HepG2 (cell line): ENCODE results near the gene NPPB. TPM values are rescaled to one million over a fixed set of nuclear protein-coding genes. Genes with fewer than 3 reads are reported as not detected.
A peak's percentile ranks its signal among the peaks of the same experiment; 100 is the strongest.

Experiments
- ATF7-NPFF ChIP-seq: sonication (generic); formaldehyde crosslinking; IDR thresholded peaks from 2 replicates; pipeline ENCODE4 v1.8.1; 2023; ENCODE audit warnings: mild to moderate bottlenecking, low read depth, missing genetic modification reagents, moderate library complexity
- DMAP1 ChIP-seq: IDR thresholded peaks from 2 replicates; pipeline ENCODE4 v1.6.1; 2016
- DRAP1 ChIP-seq: IDR thresholded peaks from 2 replicates; pipeline ENCODE4 v1.6.1; 2016; ENCODE audit warnings: missing genetic modification reagents, missing compliant biosample characterization
- FLYWCH1 ChIP-seq: sonication (generic); formaldehyde crosslinking; IDR thresholded peaks from 2 replicates; pipeline ENCODE4 v1.8.1; 2023; ENCODE audit warnings: mild to moderate bottlenecking, missing genetic modification reagents
- GFI1 ChIP-seq: sonication (generic); formaldehyde crosslinking; IDR thresholded peaks from 2 replicates; pipeline ENCODE4 v1.5.0; 2020; ENCODE audit warnings: missing genetic modification reagents, mild to moderate bottlenecking, borderline replicate concordance
- HINFP ChIP-seq: sonication (generic); formaldehyde crosslinking; IDR thresholded peaks from 2 replicates; pipeline ENCODE4 v1.4.0; 2020; ENCODE audit warnings: low read depth, mild to moderate bottlenecking, missing genetic modification reagents
- KAT2B ChIP-seq: fragments of 150-350 bp; IDR thresholded peaks from 2 replicates; pipeline ENCODE4 v1.6.1; 2014; ENCODE audit warnings: low read depth, low read length, borderline replicate concordance
- KDM5B ChIP-seq: sonication (generic); formaldehyde crosslinking; IDR thresholded peaks from 2 replicates; pipeline ENCODE4 v1.4.0; 2020; ENCODE audit warnings: missing genetic modification reagents, mild to moderate bottlenecking, borderline replicate concordance
- MEF2D ChIP-seq: sonication (generic); formaldehyde crosslinking; IDR thresholded peaks from 2 replicates; pipeline ENCODE4 v1.5.1; 2020; ENCODE audit warnings: mild to moderate bottlenecking, missing genetic modification reagents
- NCOR1 ChIP-seq: fragments of 200-600 bp; sonication (generic); IDR thresholded peaks from 2 replicates; pipeline ENCODE4 v1.7.0; 2017; ENCODE audit warnings: antibody characterized with exemption, low read length, borderline replicate concordance
- NFIB ChIP-seq: sonication (generic); formaldehyde crosslinking; IDR thresholded peaks from 2 replicates; pipeline ENCODE4 v1.9.0; 2021; ENCODE audit warnings: missing genetic modification reagents, mild to moderate bottlenecking, borderline replicate concordance
- POLR2AphosphoS5 ChIP-seq: IDR thresholded peaks from 2 replicates; pipeline ENCODE4 v1.6.1; 2012; ENCODE audit warnings: low read depth, low read length
- RAD21 ChIP-seq: fragments of 450-650 bp; formaldehyde crosslinking; IDR thresholded peaks from 2 replicates; pipeline ENCODE4 v1.5.0; 2020; ENCODE audit warnings: mild to moderate bottlenecking
- RERE ChIP-seq: IDR thresholded peaks from 2 replicates; pipeline ENCODE4 v1.6.1; 2016; ENCODE audit warnings: low read depth, missing genetic modification reagents, missing compliant biosample characterization
- TCF7L2 ChIP-seq: IDR thresholded peaks from 2 replicates; pipeline ENCODE4 v1.6.1; 2011; ENCODE audit warnings: mild to moderate bottlenecking, low read depth, low read length, moderate library complexity
- ZFP90 ChIP-seq: sonication (generic); formaldehyde crosslinking; IDR thresholded peaks from 2 replicates; pipeline ENCODE4 v1.8.0; 2022; ENCODE audit warnings: missing genetic modification reagents, mild to moderate bottlenecking, inconsistent platforms, borderline replicate concordance
- ZNF224 ChIP-seq: sonication (generic); formaldehyde crosslinking; IDR thresholded peaks from 2 replicates; pipeline ENCODE4 v1.5.0; 2020; ENCODE audit warnings: mild to moderate bottlenecking, missing genetic modification reagents
- ZNF263 ChIP-seq: sonication (generic); formaldehyde crosslinking; IDR thresholded peaks from 2 replicates; pipeline ENCODE4 v1.4.0; 2020; ENCODE audit warnings: missing genetic modification reagents
- ZNF367 ChIP-seq: sonication (generic); formaldehyde crosslinking; IDR thresholded peaks from 2 replicates; pipeline ENCODE4 v1.4.0; 2020; ENCODE audit warnings: missing genetic modification reagents, borderline replicate concordance
- ZNF569 ChIP-seq: sonication (generic); formaldehyde crosslinking; IDR thresholded peaks from 2 replicates; pipeline ENCODE4 v1.5.0; 2020; ENCODE audit warnings: mild to moderate bottlenecking, missing genetic modification reagents, moderate library complexity, borderline replicate concordance
- ZNF572 ChIP-seq: sonication (generic); formaldehyde crosslinking; IDR thresholded peaks from 2 replicates; pipeline ENCODE4 v1.5.1; 2020; ENCODE audit warnings: mild to moderate bottlenecking, missing genetic modification reagents
- ZNF713 ChIP-seq: sonication (generic); formaldehyde crosslinking; IDR thresholded peaks from 2 replicates; pipeline ENCODE4 v1.4.0; 2020; ENCODE audit warnings: mild to moderate bottlenecking, missing genetic modification reagents
- ZNF780A ChIP-seq: sonication (generic); formaldehyde crosslinking; IDR thresholded peaks from 2 replicates; pipeline ENCODE4 v1.8.0; 2022; ENCODE audit warnings: mild to moderate bottlenecking, missing genetic modification reagents, moderate library complexity
- polyA plus RNA-seq, 8 experiments: library from polyadenylated mRNA; depleted of rRNA in 3 of 8; stranded (reverse) in 7 of 8; unstranded in 1 of 8; fragments of >200 nt; fragmentation: Illumina TruSeq in 4 of 8; extraction: Trizol in 4 of 8; gene quantifications; 2 replicates each; pipeline versions ENCODE4 v1.2.1 to v1.2.3, GENCODE V29; 2011 to 2016; ENCODE audit warnings: low read depth in 4 of 8, missing spikeins in 1 of 8, mixed read lengths in 1 of 8; ENCODE audit not compliant: insufficient read depth in 1 of 8
- total RNA-seq, 5 experiments: library from RNA; depleted of rRNA; stranded (reverse); fragments of >200 nt; fragmentation: Illumina TruSeq; extraction: Trizol; gene quantifications; 2 replicates each; pipeline ENCODE4 v1.2.3, GENCODE V29; 2016; ENCODE audit warnings: low read depth in 1 of 5

NPPB gene
- total and polyA plus RNA-seq, 2 of the 13 experiments (the other 11 are each of a cell fraction or from before 2014, with no cell fraction given) = 1.9 TPM; not detected in 1

GRCh38 chr1:11858968-11859871 lies 475 bp upstream of the NPPB start (continued):
- peak; percentile 73 for TF ChIP-seq DRAP1 (CRISPR knock-in tag)
- peak; percentile 70; the same call in 1 of the 2 replicates for TF ChIP-seq RERE
- no peak for TF ChIP-seq ZNF569 (CRISPR knock-in tag)
- no peak for TF ChIP-seq KAT2B
- TF ChIP-seq ZNF367 (CRISPR knock-in tag) = peak; percentile 94; the same call in 1 of the 2 replicates
- no peak for TF ChIP-seq TCF7L2
- no peak for TF ChIP-seq POLR2AphosphoS5
- no peak for TF ChIP-seq ZFP90 (CRISPR knock-in tag)
- no peak for TF ChIP-seq ZNF224
- peak; percentile 86 for TF ChIP-seq ZNF263 (CRISPR knock-in tag)
- no peak for TF ChIP-seq ZNF572
- peak; percentile 58 for TF ChIP-seq RAD21 (CRISPR knock-in tag)
- no peak for TF ChIP-seq NFIB (CRISPR knock-in tag)
- peak; percentile 97 for TF ChIP-seq ZNF780A (CRISPR knock-in tag)
- peak; percentile 97 for TF ChIP-seq ATF7-NPFF (CRISPR knock-in tag)
- TF ChIP-seq GFI1 (CRISPR knock-in tag) = 0 out of 2 replicates have a peak, but pooled peaks have one; percentile 36
- no peak for TF ChIP-seq ZNF713 (CRISPR knock-in tag)
- peak; percentile 88; the same call in 1 of the 2 replicates for TF ChIP-seq HINFP (CRISPR knock-in tag)
- TF ChIP-seq KDM5B (CRISPR knock-in tag) = peak; percentile 91; the same call in 1 of the 2 replicates
- TF ChIP-seq MEF2D (CRISPR knock-in tag) = peak; percentile 69; the same call in 1 of the 2 replicates
- no peak for TF ChIP-seq NCOR1
- TF ChIP-seq FLYWCH1 (CRISPR knock-in tag) = peak; percentile 20; the same call in 1 of the 2 replicates
- no peak for TF ChIP-seq DMAP1 (CRISPR knock-in tag)
